ENCODE data around the gene VPS54.
A peak's percentile ranks its signal among the peaks of the same experiment; 100 is the strongest.
"Not testable (repeated sequence)": the region's sequence is repeated elsewhere in the genome, so short reads cannot be mapped to it uniquely, and the experiment has no call there.

VPS54 gene

DNA sequence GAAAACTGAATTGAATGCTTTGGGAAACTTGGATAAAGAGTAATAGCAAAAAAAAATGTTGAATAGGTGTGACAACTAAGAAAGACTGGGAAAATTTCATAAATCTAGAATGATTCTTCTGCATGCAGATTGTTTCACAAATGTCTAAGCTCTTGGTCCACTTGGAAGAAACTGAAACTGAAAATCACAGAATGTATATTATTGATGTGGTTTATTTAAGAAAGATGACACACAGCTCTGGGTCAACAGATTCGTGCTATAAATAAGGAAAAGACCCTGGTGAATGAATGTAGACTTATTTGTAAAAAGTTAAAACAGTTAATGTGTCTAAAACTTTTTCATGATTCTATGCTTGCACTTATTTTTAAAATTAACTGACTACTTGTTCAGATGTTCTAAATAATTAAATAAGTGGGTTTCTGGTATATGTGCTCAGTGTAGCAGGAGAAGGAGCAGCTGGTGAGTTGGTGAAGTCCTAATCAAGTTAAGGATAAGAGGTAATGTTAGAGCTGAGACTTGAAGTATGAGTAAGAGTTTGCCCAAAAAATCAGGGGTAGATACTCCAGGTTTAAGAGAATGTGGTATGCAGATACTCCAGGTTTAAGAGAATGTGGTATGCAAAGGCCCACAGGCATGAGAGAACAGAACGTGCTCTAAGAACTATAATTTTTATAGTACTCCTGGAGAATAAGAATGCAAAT lies 153.1 kb downstream of the VPS54 start:
- DNase-seq, result no peak

DNA sequence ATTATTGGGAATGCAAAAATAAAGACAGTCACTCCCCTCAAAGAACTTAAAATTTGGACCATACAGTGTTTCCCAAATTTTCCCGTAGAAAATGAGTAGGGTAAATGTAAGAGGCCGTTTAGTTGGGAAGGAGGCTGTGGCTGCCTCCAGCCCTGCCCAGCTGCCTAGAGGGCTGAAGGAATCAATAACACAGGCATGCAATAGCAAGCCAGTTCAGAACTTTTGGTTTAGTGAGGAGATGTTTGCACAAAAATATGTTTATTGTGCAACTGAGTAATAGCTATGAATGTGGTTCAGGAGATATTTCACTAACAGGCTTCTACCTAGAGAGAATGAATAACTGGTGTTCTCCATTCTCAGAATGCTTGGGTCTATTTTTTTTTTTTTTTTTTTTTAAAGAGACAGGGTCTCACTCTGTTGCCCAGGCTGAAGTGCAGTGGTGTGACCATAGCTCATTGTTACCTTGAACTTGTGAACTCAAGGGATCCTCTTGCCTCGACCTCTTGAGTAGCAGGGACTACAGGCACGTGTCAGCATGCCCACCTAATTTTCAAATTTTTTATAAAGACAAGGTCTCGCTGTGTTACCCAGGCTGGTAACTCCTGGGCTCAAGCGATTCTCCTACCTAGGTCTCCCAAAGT lies 153.9 kb downstream of the VPS54 start:
- DNase-seq, result no peak

DNA sequence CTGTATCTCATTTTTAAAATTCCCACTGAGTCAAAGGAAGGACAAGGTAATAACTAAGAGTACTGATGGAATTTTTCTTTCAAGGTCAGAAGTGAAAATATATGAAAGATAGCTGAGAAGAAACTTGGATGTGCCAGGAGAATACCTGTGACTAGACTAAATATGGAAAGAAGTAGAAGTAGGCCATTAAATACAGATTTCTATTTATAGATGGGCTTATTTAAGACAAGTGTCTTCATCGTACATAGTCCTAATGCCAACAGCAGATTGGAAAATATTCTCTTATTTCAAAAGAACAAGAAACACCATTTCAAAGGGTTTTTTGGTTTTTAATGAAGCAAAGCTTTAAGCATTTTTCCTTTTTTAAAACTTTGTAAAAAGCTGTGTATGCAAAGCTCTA lies 155.5 kb downstream of the VPS54 start:
- DNase-seq, result no peak

DNA sequence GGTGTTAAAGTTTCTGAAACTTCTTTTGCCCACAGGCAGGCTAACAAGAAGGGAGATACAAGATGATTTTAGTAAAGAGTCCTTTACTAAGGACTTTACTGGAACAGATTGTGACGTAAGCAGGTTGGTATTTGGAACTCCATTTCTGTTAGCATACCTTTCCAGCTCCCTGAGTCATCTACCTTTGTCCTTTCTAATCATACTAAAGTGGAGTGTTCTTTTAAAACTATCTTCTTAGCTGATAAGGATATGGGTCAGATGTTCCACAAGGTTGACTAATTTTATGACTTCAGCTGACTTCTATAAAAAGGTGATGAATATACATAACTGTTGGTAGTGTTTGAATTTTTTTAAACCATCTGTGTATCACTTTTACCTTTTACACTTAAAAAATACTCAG lies 156.4 kb downstream of the VPS54 start:
- DNase-seq, result no peak

DNA sequence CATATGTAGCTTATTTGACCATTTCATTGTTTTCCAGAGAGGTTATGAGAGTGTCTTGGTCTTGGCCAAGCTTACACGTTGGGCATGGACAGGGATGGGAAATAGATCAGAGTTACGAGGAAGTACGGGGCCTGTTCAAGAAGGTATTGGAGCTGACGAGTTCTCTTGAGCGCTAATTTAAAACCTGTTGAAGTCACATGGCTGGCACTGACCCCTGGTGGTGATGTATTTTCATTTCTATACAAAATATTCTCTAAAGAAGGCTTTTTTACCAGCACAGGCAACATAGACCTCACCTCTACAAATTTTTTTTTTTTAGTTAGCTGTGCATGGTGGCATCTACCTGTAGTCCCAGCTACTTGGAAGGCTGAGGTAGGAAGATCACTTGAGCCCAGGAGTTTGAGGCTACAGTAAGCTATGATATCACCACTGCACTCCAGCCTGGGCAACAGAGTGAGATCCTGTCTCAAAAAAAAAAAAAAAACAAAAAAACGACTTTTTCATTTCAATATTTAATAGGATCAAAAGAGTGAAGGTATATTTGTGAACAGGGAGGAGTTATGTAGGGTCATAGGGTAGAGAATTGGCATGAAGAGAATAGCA lies 157.9 kb downstream of the VPS54 start:
- peak; percentile 77 for DNase-seq

DNA sequence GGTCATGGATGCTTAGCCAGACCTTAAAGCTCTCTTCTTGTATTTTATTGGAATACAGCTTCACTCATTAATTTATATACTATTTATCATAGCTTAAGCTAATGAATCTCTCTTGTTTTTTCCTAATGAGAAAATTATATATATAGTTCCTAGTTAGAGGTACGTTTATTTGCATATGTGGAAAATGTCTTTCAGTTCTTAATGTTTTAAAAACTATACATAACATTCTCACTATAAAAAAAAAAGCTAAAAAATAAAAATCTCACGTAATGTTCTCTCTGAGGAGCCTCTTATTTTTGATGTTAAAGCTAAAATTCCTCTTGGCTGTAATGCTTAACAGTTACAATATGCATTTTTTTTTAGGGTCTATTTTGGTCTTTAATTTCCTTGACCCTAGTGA lies 160.9 kb downstream of the VPS54 start:
- DNase-seq, result no peak

DNA sequence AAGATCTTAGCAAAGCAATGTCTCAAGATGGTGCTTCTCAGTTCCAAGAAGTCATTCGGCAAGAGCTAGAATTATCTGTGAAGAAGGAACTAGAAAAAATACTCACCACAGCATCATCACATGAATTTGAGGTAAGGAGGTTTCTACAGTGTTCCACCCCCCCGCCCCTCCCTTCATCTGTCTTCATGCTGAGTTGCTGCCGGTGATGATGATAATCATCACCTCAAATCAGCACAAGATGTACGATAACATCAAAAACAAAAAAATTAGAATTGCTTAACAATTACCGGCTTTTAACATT lies 163.0 kb downstream of the VPS54 start:
- DNase-seq, result no peak

DNA sequence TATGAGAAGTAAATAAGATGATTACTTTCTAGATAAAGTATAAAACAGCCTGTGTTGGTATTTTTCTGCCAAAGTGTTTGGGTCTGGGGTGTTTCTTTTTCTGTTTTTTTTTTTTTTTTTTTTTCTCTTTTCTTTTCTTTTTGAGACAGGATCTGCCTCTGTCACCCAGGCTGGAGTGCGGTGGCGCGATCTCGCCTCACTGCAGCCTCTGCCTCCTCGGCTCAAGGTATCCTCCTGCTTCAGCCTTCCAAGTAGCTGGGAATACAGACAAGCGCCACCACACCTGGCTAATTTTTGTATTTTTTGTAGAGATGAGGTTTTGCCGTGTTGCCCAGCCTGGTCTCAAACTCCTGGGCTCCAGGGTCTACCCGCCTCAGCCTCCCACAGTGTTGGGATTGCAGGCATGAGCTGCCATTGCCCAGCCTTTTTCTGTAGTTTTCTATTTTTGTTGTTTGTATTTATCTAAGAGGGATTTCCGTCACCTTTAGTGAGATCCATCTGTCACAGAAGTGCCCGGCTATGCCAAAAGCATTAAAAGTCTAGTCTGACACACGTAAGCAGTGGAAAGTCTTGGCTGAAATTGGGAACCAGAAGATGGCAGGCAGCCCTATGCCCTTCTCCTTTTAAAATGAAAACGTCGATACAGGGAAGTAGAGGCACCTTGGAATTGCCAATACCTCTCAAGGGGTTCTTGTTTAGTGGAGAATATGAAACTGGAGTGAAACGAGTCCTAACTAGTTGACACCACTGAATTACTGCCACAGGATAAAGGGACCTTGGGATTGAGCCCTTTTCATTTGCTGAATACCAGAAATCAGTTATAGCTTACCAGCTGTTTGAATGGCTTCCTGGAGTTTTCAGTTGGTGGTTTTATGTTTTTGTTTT lies 163.6 kb downstream of the VPS54 start:
- DNase-seq, result no peak

DNA sequence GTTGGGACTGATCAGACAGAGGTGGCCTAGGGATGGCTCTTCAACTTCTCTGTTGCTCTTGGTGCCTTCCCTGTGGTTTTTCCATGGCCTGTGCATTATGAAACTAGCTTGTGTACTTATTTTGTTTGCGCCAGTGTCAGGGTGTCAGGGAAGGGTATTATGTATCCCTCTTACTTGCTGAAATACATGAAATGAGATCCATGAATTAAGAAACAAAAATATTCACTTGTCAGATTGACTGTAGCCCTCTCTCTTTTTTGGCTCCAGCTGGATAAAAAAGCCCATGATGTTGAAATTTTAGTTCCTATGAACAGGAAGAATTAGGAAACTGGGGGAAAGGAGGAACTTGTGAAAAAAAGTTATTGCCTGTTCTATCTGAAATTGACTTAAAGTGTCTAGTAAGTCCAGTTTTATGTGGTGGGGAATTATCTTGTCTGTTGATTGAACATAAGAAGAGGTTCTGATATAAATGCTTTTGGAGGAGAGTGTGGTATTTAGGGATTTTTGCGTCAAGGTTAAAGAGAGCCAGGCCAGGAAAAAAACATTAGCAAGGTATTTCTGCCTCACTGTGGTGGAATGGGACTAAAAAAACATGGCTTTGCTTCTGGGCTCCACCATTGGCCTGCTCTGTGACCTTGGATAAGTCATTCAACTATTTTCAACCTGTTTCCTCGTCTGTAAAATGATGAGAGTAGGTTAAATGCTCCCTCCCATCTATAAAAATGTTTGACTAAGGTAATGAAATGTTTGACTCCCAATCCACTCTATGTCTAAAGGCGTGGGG lies 165.5 kb downstream of the VPS54 start:
- DNase-seq, result no peak

DNA sequence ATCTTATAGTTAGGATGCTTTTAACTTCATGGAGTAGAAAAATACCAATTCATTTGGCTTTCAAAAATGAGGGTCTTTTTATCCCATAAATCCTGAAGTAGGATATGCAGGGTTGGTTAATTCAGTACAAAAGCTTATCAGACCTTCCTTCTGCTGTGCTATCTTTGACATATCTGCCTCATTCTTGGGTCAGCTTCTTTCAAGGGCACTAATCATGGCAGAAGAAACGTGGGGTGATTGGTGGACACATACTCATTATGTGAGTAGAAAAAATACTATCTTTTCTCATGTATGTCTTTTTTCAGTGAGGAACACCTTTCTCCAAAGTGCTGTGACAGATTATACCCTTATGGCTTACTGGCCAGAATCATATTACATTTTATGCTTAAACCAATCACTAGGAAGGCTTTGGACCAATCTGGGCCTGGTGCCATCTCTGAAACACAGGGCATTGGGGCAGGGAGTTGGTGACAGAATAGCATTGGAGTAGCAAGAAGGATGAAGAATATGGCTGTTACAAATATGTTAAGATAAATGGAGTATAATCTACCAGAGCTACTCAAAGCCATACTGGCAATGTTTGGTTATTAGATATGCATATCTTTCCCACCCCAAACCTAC lies 167.4 kb downstream of the VPS54 start:
- no peak for DNase-seq

DNA sequence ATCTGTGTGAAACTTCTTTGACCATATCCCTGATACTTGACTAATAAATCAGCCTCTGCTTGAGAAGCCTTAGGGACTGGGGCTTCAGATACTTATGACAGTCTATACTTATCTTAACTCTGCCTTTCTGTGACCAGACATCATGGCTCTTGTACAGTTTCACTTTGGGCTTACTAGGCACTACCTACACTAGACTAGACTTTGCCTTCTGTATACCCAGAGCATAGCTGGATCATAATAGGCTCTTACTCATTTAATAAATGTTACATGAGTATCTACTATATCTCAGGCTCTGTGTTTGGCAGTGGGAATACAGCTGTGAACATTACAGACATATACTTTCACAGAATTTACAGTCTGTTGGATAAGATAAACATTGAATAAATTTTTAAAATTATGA lies 168.6 kb downstream of the VPS54 start:
- DNase-seq, result no peak

DNA sequence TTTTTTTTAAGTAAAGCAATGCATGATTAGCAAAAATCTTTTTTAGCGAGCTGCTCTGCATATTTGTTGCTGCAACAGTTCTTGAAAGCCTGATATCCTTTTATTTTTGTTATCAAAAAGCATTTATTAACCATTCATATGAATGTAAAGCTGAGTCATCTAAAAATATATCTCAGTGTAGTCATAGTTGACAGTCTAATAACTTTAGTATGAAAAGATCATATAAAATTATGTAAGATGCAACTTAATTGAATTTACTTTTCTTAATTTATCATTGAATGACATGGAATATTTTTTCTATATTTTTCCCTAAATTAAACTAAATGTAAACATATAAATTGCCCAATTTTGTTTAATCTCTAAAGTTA lies 169.0 kb downstream of the VPS54 start:
- no peak for DNase-seq

DNA sequence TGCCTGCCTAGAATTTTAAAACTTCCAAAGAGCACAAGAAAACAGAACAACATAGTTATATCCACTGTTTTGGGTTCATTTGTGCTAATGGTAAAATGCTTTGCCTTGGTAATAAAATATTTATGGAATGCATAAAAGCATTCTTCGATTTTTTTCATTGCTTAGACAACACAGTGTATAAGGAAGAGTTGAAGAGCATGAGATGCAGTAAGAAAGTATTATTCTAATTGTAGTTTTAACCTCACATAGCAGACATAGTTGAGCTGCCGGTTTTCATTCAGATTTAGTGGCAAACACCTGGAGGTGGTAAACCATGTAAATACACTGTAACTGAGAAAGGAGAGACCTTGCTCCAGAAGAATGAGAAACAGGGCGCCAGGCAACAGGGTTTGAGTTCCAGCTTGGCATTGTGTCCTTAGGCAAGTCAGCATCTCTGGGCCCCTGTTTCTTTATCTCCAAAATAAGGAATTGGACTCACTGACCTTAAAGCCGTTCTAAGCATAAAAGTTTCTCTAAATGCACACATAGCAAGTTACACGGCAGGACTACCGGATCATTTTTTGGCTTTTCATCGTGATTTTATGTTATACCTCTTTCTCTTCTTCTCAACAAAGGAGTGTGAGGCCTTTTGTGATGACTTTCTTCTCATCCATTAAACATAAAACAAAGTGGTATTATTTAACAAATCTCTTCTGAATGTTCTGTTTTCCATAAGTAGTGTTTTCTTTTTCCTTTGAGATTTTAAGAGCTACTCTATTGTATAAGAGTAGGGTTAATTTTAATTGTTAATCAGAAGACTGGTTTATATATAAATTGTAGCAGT lies 169.6 kb downstream of the VPS54 start:
- peak; percentile 45 for DNase-seq

DNA sequence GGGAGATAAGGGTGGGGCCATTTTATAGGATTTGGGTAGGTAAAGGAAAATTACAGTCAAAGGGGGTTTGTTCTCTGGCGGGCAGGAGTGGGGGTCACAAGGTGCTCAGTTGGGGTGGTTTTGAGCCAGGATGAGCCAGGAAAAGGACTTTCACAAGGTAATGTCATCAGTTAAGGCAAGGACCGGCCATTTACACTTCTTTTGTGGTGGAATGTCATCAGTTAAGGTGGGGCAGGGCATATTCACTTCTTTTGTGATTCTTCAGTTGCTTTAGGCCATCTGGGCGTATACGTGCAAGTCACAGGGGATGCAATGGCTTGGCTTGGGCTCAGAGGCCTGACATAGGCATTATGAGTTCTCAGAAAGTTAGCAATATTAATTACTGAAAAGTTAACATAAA lies 171.7 kb downstream of the VPS54 start:
- DNase-seq, result not testable (repeated sequence)

DNA sequence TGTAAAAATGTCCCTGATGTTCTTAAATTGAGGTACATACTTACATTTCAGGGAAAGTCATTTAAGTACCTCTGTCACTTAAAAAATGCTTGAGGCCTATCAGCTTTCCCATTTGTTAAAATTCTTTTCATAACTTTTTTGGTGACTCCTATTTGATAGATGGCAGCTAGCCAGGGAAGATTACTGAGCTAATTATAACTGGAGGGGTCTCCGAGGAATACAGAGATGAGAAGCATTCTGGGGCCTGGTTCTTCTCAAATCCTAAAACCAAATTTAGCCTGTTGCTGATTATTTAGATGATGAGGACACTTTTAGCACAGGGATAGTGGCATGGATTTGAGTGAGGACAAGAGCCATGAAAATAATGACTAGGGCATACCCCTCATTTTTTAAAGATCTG lies 172.7 kb downstream of the VPS54 start:
- DNase-seq, result peak; percentile 28

DNA sequence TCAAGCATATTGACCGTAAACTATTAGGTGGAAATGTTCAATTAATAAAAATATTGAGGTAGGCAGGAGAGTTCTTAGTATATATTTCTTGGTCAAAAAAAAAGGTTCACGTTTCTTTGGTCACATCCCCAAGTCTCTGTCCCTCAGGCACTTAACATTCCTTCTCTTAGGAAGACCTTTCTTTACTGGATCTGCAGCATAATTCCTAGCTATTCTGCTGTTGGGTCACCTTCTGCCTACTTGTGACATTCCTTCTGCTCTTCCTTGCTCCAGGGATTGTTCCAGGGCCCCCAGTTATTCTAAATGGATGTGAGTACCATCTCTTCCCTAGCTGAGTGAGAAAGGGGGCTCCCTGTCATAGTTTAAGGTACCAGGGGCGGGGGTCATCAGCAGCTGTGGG lies 173.4 kb downstream of the VPS54 start:
- DNase-seq, result no peak

DNA sequence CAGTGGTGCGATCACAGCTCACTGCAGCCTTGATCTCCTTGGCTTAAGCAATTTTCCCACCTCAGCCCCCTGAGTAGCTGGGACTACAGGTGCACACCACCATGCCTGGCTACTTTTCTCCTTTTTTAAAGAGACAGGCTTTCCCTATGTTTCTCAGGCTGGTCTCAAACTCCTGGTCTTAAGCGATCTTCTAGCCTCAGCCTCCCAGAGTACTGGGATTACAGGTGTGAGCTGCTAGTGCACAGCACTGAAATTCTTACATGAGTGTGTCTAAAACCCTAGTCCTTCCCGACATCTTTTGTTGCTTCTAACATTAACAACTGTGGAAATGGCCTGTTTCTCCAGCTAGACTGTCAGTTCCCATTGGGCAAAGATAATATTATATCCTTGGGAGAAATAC lies 174.6 kb downstream of the VPS54 start:
- no peak for DNase-seq

DNA sequence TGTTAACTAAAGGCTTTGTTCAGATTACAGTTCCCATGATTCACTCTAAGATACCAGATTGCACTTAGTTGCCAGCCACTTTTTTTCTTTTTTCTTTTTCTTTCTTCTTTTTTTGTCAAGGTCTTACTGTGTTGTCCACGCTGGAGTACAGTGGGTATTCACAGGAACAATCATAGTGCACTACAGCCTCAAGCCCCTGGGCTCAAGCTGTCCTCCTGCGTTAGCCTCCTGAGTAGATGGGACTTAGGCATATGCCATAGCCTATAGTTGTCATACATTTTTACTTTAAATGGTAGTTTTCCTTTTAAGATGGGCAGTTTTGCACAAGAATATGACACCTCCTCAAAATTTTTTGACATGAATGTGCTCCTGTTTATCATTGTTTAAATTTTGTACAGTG lies 175.4 kb downstream of the VPS54 start:
- DNase-seq, result peak; percentile 29

DNA sequence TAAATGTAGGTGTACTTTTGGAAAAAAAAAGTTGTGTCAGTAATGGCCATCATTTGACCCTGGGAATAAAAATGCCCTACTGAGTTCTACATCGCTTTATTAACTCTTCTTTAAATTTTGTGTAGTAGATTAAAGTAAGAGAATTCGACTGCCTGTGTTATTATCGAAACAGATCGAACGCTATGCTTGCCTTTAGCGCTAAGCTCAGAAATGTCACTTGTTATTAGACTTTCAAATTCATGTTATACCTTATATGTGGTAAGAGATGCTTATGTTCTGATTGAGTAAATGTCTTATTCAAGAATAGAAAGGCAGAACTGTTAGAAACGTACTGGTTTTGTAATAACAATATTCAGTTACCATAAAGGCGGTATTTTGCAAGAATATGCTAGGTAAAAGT lies 176.1 kb downstream of the VPS54 start:
- DNase-seq, result no peak

DNA sequence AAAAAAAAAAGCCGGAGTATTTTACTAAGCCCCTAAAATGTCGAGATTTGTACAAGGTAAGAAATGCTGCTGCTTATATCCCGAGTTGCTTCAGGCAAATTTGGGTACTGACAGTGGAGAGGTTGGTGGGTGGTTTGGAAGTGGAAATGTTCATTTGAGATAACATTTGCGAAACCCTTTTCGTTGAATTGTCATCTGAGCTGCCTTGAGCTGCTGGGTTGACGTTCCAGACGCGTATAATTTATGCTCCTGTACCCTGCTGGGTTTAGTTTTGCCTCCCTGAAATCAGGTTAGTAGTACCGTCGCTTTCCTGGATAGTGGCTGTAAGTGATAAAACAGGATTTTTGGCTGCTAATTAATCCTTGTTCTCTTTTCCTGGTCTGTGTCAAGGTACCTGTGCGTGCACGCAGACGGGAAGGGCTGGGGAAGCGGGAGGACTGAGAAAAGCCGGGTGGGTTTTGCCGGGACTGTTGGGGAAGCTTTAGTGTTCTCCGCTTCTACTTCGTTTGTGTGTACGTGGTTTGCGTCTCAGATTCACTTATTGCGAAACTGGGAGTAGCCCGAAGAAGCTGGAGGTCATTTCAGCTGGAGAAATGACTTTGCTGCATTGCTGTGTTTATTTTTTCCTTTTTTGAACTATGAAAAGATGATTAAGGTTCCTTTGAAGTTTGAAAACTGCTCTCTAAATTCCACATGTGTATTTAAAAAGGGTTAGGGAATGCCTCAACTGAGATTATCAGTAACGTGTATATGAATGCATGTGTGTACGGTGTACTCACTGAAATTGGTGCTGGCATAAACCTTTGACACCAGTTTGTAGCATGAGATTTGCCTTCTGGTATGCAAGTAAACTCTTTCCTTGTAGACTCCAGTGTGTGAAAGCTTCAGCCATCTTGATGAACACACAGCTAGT lies 176.8 kb downstream of the VPS54 start:
- peak; percentile 63 for DNase-seq

Measured in eye (tissue), 1 donor.